NCI-H1417 treated with DMSO at 0.1 percent for 48 hours (cell line): ENCODE data around the gene NEIL1.

Experiments used
- DNase-seq: peaks from one replicate; lab custom pipeline; 2025; lab: John Stamatoyannopoulos, UW

Gene NEIL1

GRCh38 chr15:75356517-75356916 is 9.7 kb downstream of the NEIL1 start:
- DNase-seq: no peak

GRCh38 chr15:75357976-75358673 is 11.3 kb downstream of the NEIL1 start:
- no peak for DNase-seq

GRCh38 chr15:75358771-75359536 is 12.1 kb downstream of the NEIL1 start:
- DNase-seq: no peak

GRCh38 chr15:75359537-75360250 is 12.9 kb downstream of the NEIL1 start:
- no peak for DNase-seq

- no peak for DNase-seq
These were observed 13.6 kb downstream of the NEIL1 start for GRCh38 chr15:75360391-75360790.

GRCh38 chr15:75360856-75361255 is 14.0 kb downstream of the NEIL1 start:
- no peak for DNase-seq

GRCh38 chr15:75361361-75361988 is 14.6 kb downstream of the NEIL1 start:
- DNase-seq: no peak

- DNase-seq: no peak
These were observed 15.3 kb downstream of the NEIL1 start for GRCh38 chr15:75361989-75362641.

- DNase-seq: no peak
These were observed 15.9 kb downstream of the NEIL1 start for GRCh38 chr15:75362642-75363249.

- DNase-seq: no peak
These were observed 16.9 kb downstream of the NEIL1 start for GRCh38 chr15:75363786-75364185.

GRCh38 chr15:75364881-75365280 is 18.0 kb downstream of the NEIL1 start:
- DNase-seq: no peak

GRCh38 chr15:75366163-75366562 is 19.3 kb downstream of the NEIL1 start:
- no peak for DNase-seq

GRCh38 chr15:75367006-75367405 is 20.2 kb downstream of the NEIL1 start:
- DNase-seq: no peak

- DNase-seq: no peak
These were observed 20.6 kb downstream of the NEIL1 start for GRCh38 chr15:75367406-75367912.

- peak; percentile 73 for DNase-seq
These were observed 21.3 kb downstream of the NEIL1 start, which contains the start of gene MAN2C1 for GRCh38 chr15:75367913-75368688. MAN2C1 (minus strand) TSS chr15:75368607; CDS start chr15:75368583, 24 bp downstream.

- DNase-seq: no peak
These were observed 21.9 kb downstream of the NEIL1 start for GRCh38 chr15:75368689-75369239.

GRCh38 chr15:75369897-75370581 is 23.2 kb downstream of the NEIL1 start:
- DNase-seq: no peak

- DNase-seq: no peak
These were observed 24.6 kb downstream of the NEIL1 start for GRCh38 chr15:75371486-75371885.

- DNase-seq: no peak
These were observed 25.3 kb downstream of the NEIL1 start for GRCh38 chr15:75371901-75372688.
